Panc1 (cell line): ENCODE results near the gene CABLES2. TPM values are rescaled to one million over a fixed set of nuclear protein-coding genes. Genes with fewer than 3 reads are reported as not detected.

Source experiments
- ATAC-seq: fragments of 200-7000 bp; cut with Tn5 transposase; 2 replicates; pipeline ENCODE4 v1.9.1; 2020; ENCODE audit warnings: mild to moderate bottlenecking, moderate library complexity
- BruUV-seq: library from RNA; stranded (reverse); fragments of 400-500 nt; replicated peaks from 2 replicates; lab custom pipeline; 2021; lab: Mats Ljungman, UMichigan
- CTCF ChIA-PET: fragments of 300-600 bp; sonication (Branson Sonifier 250); formaldehyde crosslinking; loops from one replicate; lab custom pipeline; 2022; ENCODE audit warnings: antibody characterized with exemption; lab: Charles Lee
- POLR2A ChIA-PET: fragments of 300-600 bp; sonication (Branson Sonifier 250); formaldehyde crosslinking; loops from one replicate; lab custom pipeline; 2022; ENCODE audit warnings: antibody characterized with exemption; lab: Charles Lee
- DNase-seq: peaks from one replicate; pipeline ENCODE4 v3.0.0-alpha.2; 2010; ENCODE audit warnings: low read depth, low spot score
- H3K27ac ChIP-seq: 2 replicates; pipeline ENCODE4 v1.5.1; 2011; ENCODE audit warnings: mild to moderate bottlenecking, low read length, inconsistent platforms
- H3K27me3 ChIP-seq: fragments of 200-500 bp; sonication (Bioruptor generic); 2 replicates; pipeline ENCODE4 v1.6.0; 2014; ENCODE audit warnings: low read length, inconsistent platforms; ENCODE audit not compliant: control insufficient read depth, insufficient read depth
- H3K36me3 ChIP-seq: fragments of 200-500 bp; sonication (Bioruptor generic); 2 replicates; pipeline ENCODE4 v1.5.1; 2014; ENCODE audit warnings: inconsistent platforms, mild to moderate bottlenecking, low read length, moderate library complexity; ENCODE audit not compliant: control insufficient read depth, insufficient read depth
- H3K4me1 ChIP-seq: 2 replicates; pipeline ENCODE4 v1.5.1; 2011; ENCODE audit warnings: inconsistent platforms, mild to moderate bottlenecking, low read length, moderate library complexity; ENCODE audit not compliant: control insufficient read depth, insufficient read depth
- H3K4me3 ChIP-seq, 2 experiments: 2 replicates each; pipeline ENCODE4 v1.5.1; 2011 to 2012; ENCODE audit warnings: low read depth in 2 of 2, low read length in 2 of 2, mild to moderate bottlenecking in 2 of 2, inconsistent platforms in 1 of 2, moderate library complexity in 1 of 2
- H3K9me3 ChIP-seq: fragments of 200-500 bp; sonication (Bioruptor generic); 2 replicates; pipeline ENCODE4 v1.5.1; 2014; ENCODE audit warnings: low read depth, mild to moderate bottlenecking, inconsistent platforms, low read length, moderate library complexity; ENCODE audit not compliant: control insufficient read depth, insufficient read depth
- CTCF ChIP-seq: fragments of 450-650 bp; IDR thresholded peaks from 2 replicates; pipeline ENCODE4 v1.5.1; 2017; ENCODE audit warnings: mild to moderate bottlenecking
- POLR2AphosphoS5 ChIP-seq: IDR thresholded peaks from 2 replicates; pipeline ENCODE4 v1.6.1; 2012; ENCODE audit warnings: mild to moderate bottlenecking, low read depth, low read length, moderate library complexity
- REST ChIP-seq, 2 experiments: IDR thresholded peaks; 2 replicates each; pipeline ENCODE4 v1.6.1; 2011 to 2012; ENCODE audit warnings: low read depth in 2 of 2, control low read depth in 1 of 2, low read length in 1 of 2, mild to moderate bottlenecking in 1 of 2, moderate library complexity in 1 of 2; ENCODE audit not compliant: insufficient read depth in 1 of 2
- SIN3A ChIP-seq: IDR thresholded peaks from 2 replicates; pipeline ENCODE4 v1.6.1; 2012; ENCODE audit warnings: low read depth, mild to moderate bottlenecking, low read length, moderate library complexity, borderline replicate concordance; ENCODE audit not compliant: insufficient read depth
- TCF7L2 ChIP-seq: IDR thresholded peaks from 2 replicates; pipeline ENCODE4 v1.6.1; 2011; ENCODE audit warnings: mild to moderate bottlenecking, low read depth, low read length, inconsistent platforms
- in situ Hi-C: cut with HindIII; loops from 2 replicates; pipeline ENCODE4 v1.10.0; 2016; ENCODE audit warnings: low sequenced_read_pairs, low pct_unique_long_range_greater_than_20kb
- intact Hi-C: fragments of 100-400 bp; cut with micrococcal nuclease; formaldehyde crosslinking; loops from one replicate; pipeline ENCODE4 v1.10.0; 2022; ENCODE audit not compliant: unreplicated experiment
- total RNA-seq: library from RNA; stranded (reverse); gene quantifications from one replicate; pipeline ENCODE4 v1.2.1, GENCODE V29; 2021; ENCODE audit not compliant: unreplicated experiment

The CABLES2 gene
- total RNA-seq, 1 experiment from 2014 or later = 9.8 TPM

- POLR2A ChIA-PET = interaction anchor here (0.5 kb wide), 1 partner anchor 14 kb away, joined by 15 read pairs; no protein-coding TSS in a partner anchor
These were observed 52.9 kb downstream of the CABLES2 start for GRCh38 chr20:62354031-62354808.

More at GRCh38 chr20:62354031-62354808, 52.9 kb downstream of the CABLES2 start:
- in situ Hi-C loops (no loop called here), intact Hi-C loops (no loop called here)
- ATAC-seq (no peak), DNase-seq (no peak)
- H3K27ac ChIP-seq = peak overlapping the region; percentile 93
- H3K27me3 ChIP-seq = no peaks in the 10 kb centered on the region
- H3K9me3 ChIP-seq = no peaks in the 10 kb centered on the region; the same call in 1 of the 2 replicates
- no peak overlapping the region for H3K4me3 ChIP-seq
- H3K36me3 ChIP-seq = peaks cover 2% of the 10 kb centered on the region
- H3K4me1 ChIP-seq = peaks cover 94% of the 10 kb centered on the region
- CTCF ChIA-PET = no interaction called here
- TF ChIP-seq CTCF (no peak), TCF7L2 (no peak), SIN3A (no peak), REST (IDR thresholded peaks at IDR 0.05; ENCODE audit: insufficient read depth in 1 of 2, low read depth in 2 of 2, low read length in 1 of 2) (no peak), POLR2AphosphoS5 (no peak)
- no TSS peak for BruUV-seq
